ENCODE results near the gene SHLD3.
"Not testable (repeated sequence)": the region's sequence is repeated elsewhere in the genome, so short reads cannot be mapped to it uniquely, and the experiment has no call there.

The SHLD3 gene

GRCh38 chr5:65676056-65676455 is 51.2 kb downstream of the SHLD3 start:
- not testable (repeated sequence) for DNase-seq (ENCODE audit: low read depth in 2 of 2, low spot score in 1 of 2)
